Islet precursor cell (in vitro differentiated cells): Measurements from ENCODE around the gene RRP12.
"Not testable (repeated sequence)": the region's sequence is repeated elsewhere in the genome, so short reads cannot be mapped to it uniquely, and the experiment has no call there.

ENCODE experiments used
- DNase-seq: peaks from one replicate; pipeline ENCODE4 v3.0.0-alpha.2; 2018

RRP12 gene

DNA sequence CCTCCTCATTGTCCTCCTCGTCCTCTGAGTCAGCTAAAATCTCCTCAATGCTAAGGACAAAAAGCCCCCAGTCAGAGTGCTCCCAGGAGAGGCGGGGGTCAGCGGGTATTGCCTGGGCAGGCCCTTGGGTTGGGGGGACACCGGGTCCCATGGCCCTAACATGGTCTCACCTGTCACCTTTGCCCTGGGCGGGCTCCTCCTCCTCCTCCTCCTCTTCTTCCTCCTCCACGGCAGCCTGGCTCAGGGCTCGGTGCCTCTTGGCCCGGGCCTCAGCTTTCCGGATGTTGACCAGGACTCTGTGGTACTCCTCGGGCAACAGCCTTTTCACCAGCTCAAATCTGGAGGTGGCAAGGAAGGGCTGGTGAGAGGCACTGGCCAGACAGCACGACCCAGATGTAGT lies 34.6 kb downstream of the RRP12 start:
- DNase-seq, result no peak

- DNase-seq, result no peak
Observed at GRCh38 chr10:97365761-97366351, 35.3 kb downstream of the RRP12 start.

GRCh38 chr10:97363071-97363470 lies 38.1 kb downstream of the RRP12 start:
- no peak for DNase-seq

GRCh38 chr10:97362310-97363033 lies 38.7 kb downstream of the RRP12 start:
- DNase-seq, result no peak

GRCh38 chr10:97361537-97361901 lies 39.6 kb downstream of the RRP12 start:
- no peak for DNase-seq

DNA sequence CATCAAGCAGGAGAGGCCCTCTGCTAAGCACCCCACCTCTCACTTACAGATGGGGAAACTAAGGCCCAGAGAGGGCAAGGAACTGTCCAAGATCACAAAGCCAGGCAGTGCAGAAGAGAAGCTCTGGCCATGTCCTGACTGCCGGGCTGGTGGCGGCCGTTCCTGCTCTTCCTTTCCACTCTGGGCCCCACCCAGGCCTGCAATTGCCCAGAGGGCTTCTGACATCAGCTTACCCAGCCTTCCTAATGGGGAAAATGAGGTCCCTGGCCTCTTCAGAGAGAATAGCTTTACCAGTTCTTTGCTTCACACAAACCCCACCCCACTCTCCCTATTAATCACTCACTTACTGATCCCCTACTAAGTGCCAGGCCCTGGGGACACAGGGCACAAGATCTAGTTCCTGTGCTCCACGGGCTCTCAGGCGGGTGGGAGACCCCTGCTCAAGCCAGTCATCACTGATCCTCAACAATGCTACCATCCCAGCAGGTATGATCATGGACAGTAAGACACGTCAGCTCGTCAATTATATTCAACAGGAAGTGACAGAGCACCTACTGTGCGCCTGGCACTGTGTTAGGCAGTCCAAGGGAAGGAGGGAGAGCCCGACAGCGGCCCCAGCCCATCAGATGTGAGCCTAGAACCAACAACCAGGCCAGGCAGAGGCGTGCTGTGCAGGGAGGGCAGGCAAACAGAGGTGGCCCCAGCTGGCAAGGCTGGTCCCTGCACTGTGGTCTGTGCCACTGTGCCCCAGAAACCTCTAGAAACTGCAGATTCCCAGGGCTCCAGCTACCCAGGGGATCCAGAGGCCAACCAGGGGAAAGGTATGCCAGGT lies 40.2 kb downstream of the RRP12 start:
- DNase-seq, result no peak

GRCh38 chr10:97358781-97359180 lies 42.4 kb downstream of the RRP12 start:
- DNase-seq, result no peak

DNA sequence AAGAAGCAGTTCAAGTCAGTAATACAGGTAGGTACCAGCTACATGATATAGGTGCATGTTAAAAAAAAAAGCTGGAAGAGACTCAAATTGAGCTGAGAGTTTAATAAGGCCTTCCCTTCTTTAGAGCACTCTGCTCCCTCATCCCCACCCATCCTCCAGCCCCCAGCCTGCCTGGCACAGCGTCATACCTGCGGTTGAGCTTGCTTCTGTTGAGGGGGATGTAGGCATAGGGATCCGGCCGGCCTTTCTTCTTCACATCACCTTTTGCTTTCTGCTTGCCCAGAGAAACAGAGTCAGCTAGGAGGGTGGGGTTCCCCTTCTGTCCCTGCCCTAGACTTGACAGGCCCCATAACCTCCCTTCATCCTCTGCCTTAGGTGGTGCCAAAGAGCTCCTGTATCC lies 42.8 kb downstream of the RRP12 start:
- DNase-seq, result no peak

DNA sequence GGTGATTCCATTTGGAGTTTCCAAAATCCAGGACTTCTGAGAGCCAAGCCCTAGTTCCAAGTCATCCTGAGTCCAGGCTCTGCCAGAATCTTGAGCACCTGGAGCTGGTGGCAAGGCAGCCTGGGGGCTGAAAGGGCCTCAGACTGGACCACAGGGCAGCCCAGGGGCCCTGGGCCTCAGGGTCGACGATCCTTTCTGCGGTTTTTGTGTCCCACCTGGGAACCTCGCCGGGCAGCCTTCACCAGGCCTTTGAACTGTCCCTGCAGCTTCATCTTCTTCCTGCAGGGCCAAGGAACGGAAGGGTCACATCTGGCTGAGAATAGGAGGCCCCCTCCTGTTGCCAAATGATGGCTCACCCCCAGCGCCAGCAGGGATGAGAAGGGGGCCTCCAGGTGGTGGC lies 44.2 kb downstream of the RRP12 start:
- DNase-seq, result no peak

DNA sequence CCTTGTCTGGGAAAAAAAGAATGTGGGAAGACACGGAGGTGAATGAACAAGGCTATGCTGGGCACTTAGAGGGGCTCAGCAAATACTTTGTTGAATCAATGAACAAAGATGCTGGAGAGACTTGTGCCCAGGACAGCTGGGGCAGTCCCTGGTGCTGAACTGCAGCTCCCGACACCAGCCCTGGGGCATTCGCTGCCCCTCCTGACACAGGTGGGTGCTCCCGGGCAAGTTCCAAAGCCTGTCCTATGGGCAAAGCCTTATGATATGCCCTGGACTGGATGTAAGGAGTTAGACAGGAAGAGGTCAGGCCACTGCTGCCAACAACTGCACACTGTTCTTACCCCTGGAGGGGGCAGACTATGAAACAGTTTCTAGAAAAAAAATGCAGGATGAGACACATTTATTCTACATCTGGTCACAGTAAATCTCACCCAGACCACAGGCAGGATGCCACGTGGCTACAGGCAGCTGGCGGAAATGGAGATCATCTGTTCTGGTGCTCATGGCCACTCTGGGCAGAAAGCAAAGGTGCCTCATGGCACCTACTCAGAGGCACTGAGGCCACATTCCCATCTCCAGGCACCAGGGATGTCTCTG lies 44.7 kb downstream of the RRP12 start:
- DNase-seq, result no peak

GRCh38 chr10:97355571-97355975 lies 45.6 kb downstream of the RRP12 start:
- no peak for DNase-seq

- DNase-seq, result no peak
Observed at GRCh38 chr10:97353945-97354344, 47.2 kb downstream of the RRP12 start.

DNA sequence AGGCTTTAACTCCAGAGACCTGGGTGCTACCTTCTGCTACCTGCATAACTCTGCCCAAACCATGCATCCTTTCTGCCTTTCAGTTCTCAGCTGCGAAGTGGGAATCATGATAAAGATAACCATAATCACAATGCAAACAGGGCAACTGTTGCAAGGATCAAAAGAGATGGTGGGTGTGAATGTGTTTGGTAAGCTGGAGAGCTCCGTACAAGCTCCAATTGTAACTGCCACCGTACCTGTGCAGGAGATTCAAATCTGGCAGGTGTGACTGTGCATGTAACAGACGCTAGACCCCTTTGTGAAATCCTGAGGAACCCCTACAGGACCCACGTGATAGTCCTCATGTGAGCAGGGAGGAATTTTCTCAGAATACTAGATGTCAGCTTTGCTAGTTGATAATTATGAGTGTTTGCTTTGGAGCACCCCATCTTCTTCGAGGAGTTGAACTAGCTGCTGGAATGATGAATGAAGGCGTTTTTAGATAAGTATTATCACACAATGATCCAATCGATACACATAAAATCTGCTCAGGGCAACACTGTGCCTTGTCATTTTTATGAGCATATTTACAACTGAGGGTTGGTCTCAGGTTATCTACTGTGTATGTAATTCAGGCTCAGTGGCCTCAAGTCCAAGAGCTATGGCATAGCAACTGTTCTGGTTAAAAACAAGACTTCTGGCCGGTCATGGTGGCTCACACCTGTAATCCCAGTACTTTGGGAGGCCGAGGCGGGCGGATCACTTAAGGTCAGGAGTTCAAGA lies 51.2 kb downstream of the RRP12 start:
- DNase-seq, result no peak

DNA sequence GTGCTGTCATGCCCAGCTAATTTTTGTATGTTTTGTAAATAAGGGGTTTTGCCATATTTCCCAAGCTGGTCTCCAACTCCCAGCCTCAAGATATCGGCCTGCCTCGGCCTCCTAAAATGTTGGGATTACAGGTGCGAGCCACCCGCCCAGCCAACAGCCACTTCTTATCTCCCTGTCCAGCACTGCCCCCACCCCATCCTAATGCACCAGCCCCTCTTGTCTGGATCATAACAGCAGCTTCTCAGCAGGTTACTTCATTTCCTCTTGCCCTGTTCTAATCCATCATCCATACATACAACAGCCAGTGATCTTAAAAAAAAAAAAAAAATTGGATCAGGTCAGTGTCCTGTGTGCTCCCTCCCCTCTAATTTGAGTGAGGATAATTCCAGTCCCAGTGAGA lies 53.8 kb downstream of the RRP12 start:
- no peak for DNase-seq

- not testable (repeated sequence) for DNase-seq
Observed at GRCh38 chr10:97343664-97344063, 57.5 kb downstream of the RRP12 start.

DNA sequence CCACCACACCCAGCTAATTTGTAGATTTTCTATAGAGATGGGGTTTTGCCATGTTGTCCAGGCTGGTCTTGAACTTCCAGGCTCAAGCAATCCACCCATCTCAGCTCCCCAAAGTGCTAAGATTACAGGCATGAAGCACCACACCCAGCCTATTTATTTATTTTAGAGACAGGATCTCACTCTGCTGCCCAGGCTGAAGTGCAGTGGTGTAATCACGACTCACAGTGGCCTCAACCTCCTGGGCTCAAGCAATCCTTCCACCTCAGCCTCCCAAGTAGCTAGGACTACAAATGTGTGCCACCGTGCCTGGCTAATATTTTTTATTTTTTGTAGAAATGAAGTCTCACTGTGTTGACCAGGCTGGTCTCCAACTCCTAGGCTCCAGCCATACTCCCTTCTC lies 59.7 kb downstream of the RRP12 start:
- no peak for DNase-seq

DNA sequence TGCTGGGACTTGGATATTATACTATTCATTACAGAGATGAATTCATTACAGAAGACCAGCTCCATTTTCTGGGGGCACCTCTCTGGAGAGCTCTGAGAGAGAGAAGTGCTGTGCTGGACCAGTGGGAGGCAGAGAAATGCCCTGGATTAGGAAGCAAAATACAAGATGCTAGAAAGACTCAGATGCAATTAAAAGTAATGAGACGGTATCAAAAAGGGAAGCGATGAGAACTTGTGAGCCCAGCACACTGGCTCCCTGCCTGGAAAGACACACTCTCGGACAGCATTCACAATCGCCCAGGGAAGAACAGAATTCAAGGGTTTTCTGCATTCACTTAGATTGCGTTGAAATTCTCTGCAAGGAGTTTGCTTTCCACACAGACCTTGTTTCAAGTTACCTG lies 63.1 kb downstream of the RRP12 start:
- DNase-seq, result no peak

GRCh38 chr10:97336942-97337831 lies 64.0 kb downstream of the RRP12 start:
- peak; percentile 87 for DNase-seq

- no peak for DNase-seq
Observed at GRCh38 chr10:97336446-97336845, 64.7 kb downstream of the RRP12 start.

GRCh38 chr10:97336006-97336405 lies 65.1 kb downstream of the RRP12 start:
- no peak for DNase-seq

- no peak for DNase-seq
Observed at GRCh38 chr10:97335188-97335619, 65.9 kb downstream of the RRP12 start.
